ENCODE data around the gene ZNF485. TPM values are rescaled to one million over a fixed set of nuclear protein-coding genes. Genes with fewer than 3 reads are reported as not detected.

The ZNF485 gene
- total and polyA plus RNA-seq, 7 experiments from 2014 or later = 2.9 to 13.1 (median 6.0) TPM

DNA sequence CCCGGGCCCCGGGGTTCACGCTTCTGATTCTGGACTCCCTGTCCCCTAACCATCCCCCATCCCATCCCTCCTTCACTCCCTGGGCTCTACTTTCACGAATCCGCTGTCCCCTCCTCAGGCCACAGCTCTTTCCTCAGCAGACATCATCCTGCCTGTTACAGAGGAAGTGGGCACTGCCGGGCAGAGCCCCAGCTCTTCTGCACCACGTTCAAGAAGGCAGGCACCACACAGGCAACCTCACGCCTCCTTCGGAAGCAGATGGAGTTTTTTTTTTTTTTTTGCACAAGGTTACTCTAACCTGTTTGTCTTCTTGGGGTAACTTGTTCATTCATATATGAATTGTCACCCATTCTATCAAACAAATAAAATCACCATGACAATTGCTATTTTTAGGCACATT lies 60.3 kb downstream of the ZNF485 start:
- Mint-ChIP-seq H3K9me3 (peaks cover 0 to 17% (median 3%) of the 10 kb centered on the region in 11 donors), H3K27ac (peak overlapping the region in 1 of 9 donors; percentile 38), H3K36me3 (peaks cover 0 to 13% (median 4%) of the 10 kb centered on the region in 5 donors), H3K4me1 (peaks cover 3 to 11% (median 8%) of the 10 kb centered on the region in 7 donors), H3K4me3 (no peak overlapping the region), H3K27me3 (peaks cover 31 to 40% (median 32%) of the 10 kb centered on the region in 5 donors)
- no peaks in the 10 kb centered on the region for H3K36me3 ChIP-seq (ENCODE audit: control insufficient read depth in 2 of 3, insufficient read depth in 3 of 3, low read length in 3 of 3)
- no peaks in the 10 kb centered on the region for H3K4me1 ChIP-seq (ENCODE audit: control insufficient read depth in 2 of 2, insufficient read depth in 2 of 2, low read length in 2 of 2)
- H3K4me3 ChIP-seq (ENCODE audit: low read length) = no peak overlapping the region
- DNase-seq = no peak
- no peaks in the 10 kb centered on the region for H3K27me3 ChIP-seq (ENCODE audit: control insufficient read depth in 2 of 2, insufficient read depth in 2 of 2, low read length in 2 of 2)
- H3K9me3 ChIP-seq (ENCODE audit: control insufficient read depth in 2 of 3, low read length in 3 of 3) = no peaks in the 10 kb centered on the region
- no peak overlapping the region for H3K27ac ChIP-seq (ENCODE audit: low read depth, low read length)
- ChIA-PET CTCF (no interaction called here), POLR2A (no interaction called here)
- no peak for ATAC-seq
- intact Hi-C loops (cut with micrococcal nuclease) = no loop called here

DNA sequence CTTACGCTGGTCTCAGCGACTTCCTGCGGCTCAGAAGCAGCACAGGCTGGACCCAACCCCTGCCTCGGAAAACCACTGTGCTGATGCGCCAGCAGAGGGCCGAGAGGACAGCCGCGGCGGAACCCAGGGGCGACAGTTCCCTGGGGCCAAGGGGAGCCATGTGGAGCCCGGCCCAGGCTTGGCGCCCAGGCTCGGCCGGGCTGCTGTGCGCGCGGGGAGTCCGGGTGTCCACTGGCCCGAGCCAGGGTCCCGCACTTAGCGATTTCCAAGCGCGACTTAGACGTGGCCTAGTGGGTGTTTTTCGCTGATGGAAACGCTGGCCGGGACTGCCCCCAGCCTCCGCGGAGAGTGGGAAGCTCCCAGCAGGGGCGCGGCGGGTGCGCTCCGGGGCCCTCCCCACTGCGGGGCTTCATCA lies 61.1 kb downstream of the ZNF485 start:
- Mint-ChIP-seq H3K9me3 (peaks cover 0 to 11% (median 3%) of the 10 kb centered on the region in 11 donors), H3K36me3 (peaks cover 0 to 13% (median 4%) of the 10 kb centered on the region in 5 donors), H3K27ac (no peak overlapping the region), H3K27me3 (peaks cover 33 to 43% (median 35%) of the 10 kb centered on the region in 5 donors), H3K4me3 (peak overlapping the region in 1 of 10 donors; percentile 22), H3K4me1 (peaks cover 4 to 13% (median 8%) of the 10 kb centered on the region in 7 donors)
- DNase-seq (no peak), ATAC-seq (no peak)
- Histone ChIP-seq H3K27me3 (ENCODE audit: control insufficient read depth in 2 of 2, insufficient read depth in 2 of 2, low read length in 2 of 2) (no peaks in the 10 kb centered on the region), H3K4me1 (ENCODE audit: control insufficient read depth in 2 of 2, insufficient read depth in 2 of 2, low read length in 2 of 2) (no peaks in the 10 kb centered on the region), H3K4me3 (ENCODE audit: low read length) (no peak overlapping the region), H3K36me3 (ENCODE audit: control insufficient read depth in 2 of 3, insufficient read depth in 3 of 3, low read length in 3 of 3) (no peaks in the 10 kb centered on the region), H3K27ac (ENCODE audit: low read depth, low read length) (no peak overlapping the region), H3K9me3 (ENCODE audit: control insufficient read depth in 2 of 3, low read length in 3 of 3) (no peaks in the 10 kb centered on the region)
- intact Hi-C loops (cut with micrococcal nuclease) = no loop called here
- CTCF ChIA-PET = no interaction called here
- POLR2A ChIA-PET = no interaction called here

Other genes starting within 250 kb of the ZNF485 start
- not detected for gene FXYD4, start 234.8 kb upstream of the ZNF485 start, total RNA-seq
- gene FXYD4, start 234.8 kb upstream of the ZNF485 start, polyA plus RNA-seq = not detected
- 100 to 1,000 TPM in 4 of 5 experiments, 10 to 100 TPM in 1; 88.1 to 449 (median 159) TPM for gene HNRNPF, start 197.3 kb upstream of the ZNF485 start, total RNA-seq
- gene HNRNPF, start 197.3 kb upstream of the ZNF485 start, polyA plus RNA-seq = 100 to 1,000 TPM; 193 to 269 TPM
- 10 to 100 TPM in 1 of 5 experiments, 1 to 10 TPM in 4; 4.1 to 12.0 (median 5.9) TPM for gene ZNF487, start 169.3 kb upstream of the ZNF485 start, total RNA-seq
- gene ZNF487, start 169.3 kb upstream of the ZNF485 start, polyA plus RNA-seq = 1 to 10 TPM; 5.9 to 6.8 TPM
- 1 to 10 TPM; 1.7 to 8.5 (median 2.3) TPM for gene ZNF239, start 31.8 kb upstream of the ZNF485 start, total RNA-seq
- gene ZNF239, start 31.8 kb upstream of the ZNF485 start, polyA plus RNA-seq = 1 to 10 TPM; 2.0 to 4.7 TPM
- 10 to 100 TPM; 19.3 to 47.0 (median 22.7) TPM for gene ZNF32, start 42.4 kb downstream of the ZNF485 start, total RNA-seq
- gene ZNF32, start 42.4 kb downstream of the ZNF485 start, polyA plus RNA-seq = 10 to 100 TPM; 92.2 to 98.8 TPM

All from naive thymus-derived CD4-positive, alpha-beta T cell (primary cell).